GM12873 (cell line): Measurements from ENCODE around the gene C11orf24.

ENCODE experiments used
- TF ChIP-seq, protein P1 (sequence below): IDR thresholded peaks from 2 replicates; pipeline ENCODE4 v1.5.1; 2012; ENCODE audit warnings: low read depth, mild to moderate bottlenecking, moderate library complexity, low read length, control low read depth; ENCODE audit not compliant: insufficient read depth; ENCODE audit errors: missing control alignments

C11orf24 gene

DNA sequence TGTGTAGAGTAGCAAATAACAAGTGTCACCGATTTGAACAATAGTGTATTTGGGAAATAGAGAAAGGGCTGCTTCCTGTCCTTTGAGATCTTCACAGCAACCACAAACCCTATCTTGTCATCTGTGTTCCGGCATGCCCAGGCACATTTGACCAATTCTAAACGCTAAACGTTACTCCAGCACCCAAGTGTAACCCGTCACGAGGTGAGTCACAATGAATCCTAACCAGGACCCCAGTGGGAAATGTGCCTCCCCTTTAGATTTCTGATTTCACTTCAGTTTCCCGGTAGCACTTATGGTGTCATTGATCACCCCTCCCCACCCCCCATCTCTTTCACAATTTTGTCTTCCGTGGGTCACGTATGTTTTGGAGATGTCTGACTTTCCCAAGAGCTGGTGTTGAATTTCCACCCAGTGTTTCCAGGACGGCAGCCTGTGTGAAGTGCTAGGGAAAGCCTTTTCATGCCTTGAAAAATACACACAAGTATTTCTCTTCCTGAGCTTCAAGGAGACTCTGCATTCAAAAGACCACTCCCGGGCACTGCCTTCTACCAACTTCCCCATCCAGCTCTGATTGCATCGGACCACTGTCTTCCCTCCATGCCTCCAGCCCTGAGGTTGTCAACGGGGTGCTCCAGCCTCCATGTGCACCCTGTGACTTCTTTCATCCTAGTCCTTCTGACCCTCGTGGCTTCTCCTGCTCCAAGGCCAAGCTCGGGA, 10.5 kb upstream of the C11orf24 start:
- TF ChIP-seq, protein P1, sequence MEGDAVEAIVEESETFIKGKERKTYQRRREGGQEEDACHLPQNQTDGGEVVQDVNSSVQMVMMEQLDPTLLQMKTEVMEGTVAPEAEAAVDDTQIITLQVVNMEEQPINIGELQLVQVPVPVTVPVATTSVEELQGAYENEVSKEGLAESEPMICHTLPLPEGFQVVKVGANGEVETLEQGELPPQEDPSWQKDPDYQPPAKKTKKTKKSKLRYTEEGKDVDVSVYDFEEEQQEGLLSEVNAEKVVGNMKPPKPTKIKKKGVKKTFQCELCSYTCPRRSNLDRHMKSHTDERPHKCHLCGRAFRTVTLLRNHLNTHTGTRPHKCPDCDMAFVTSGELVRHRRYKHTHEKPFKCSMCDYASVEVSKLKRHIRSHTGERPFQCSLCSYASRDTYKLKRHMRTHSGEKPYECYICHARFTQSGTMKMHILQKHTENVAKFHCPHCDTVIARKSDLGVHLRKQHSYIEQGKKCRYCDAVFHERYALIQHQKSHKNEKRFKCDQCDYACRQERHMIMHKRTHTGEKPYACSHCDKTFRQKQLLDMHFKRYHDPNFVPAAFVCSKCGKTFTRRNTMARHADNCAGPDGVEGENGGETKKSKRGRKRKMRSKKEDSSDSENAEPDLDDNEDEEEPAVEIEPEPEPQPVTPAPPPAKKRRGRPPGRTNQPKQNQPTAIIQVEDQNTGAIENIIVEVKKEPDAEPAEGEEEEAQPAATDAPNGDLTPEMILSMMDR, result no peak

DNA sequence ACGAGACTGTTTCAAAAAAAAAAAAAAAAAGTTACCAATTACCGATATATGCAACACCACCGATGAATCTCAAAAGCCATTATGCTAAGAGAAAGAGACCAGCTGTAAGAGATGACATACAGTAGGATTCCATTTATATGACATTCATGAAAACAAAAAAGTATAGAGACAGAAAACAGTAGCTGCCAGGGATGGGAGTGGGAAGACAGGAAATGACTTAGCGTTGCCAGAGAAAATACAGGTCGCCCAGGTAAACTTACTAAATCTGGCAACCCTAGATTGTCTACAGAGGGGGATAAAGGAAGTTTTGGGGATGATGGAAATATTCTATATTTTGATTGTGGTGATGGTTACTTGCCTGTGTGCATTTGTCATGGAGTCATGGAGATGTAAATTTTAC, 7.9 kb upstream of the C11orf24 start:
- TF ChIP-seq, protein P1, result no peak

DNA sequence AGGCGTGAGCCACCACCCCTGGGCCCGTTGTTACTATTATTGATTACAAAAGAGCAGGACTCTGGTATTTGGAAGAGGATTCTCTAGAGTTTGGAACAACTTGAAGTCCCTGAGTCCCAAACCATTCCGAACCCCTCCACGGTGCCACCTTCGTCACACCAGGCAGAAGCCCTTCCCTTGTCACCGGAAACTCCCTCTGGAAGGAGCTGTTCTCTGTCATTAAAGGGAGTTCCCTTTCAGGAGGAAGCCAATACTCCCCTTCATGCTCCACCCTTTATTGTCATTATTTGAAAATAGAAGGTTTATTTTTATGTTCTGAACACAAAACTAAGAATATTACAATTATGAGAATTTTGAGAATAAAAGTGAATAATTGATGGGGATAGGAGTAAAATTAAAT, 5.1 kb upstream of the C11orf24 start:
- TF ChIP-seq, protein P1, result no peak

DNA sequence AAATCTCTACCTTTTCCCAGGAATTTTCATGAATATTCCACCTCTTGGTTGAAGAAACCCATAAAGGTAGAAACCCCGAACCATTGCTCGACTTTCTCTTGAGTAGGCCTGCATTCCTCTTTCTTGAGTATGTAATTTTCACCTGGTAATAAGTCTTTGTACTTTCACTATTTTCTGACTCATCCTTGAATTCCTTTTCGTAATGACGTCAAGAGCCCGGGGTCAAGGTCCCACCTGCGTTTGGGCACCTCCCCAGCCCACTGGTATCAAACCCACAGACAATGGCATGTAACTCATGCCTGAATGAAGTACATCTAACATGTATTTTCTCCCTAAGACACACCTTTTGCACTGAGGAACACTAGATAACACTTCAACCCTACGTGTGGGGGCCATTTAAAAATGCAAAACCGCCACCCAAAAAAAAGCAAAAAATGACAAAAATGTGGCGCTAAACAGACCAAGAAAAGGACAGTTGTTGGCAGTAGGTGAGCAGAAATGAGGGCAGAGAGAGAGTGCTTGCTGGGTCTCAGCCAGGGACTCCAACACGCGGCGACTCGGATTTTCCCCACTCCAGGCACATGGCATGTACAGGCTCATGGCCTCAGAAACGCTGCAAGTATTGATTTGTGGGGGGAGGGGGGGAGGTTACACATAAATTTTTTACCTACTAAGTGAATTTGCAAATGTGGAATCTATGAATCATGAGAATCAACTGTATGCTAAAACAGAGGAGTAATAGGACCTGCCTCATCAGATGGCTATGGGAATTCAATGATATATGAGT, 4.1 kb upstream of the C11orf24 start:
- TF ChIP-seq, protein P1, result no peak

GRCh38 chr11:68274306-68274705, 2.5 kb upstream of the C11orf24 start:
- TF ChIP-seq, protein P1, result no peak

DNA sequence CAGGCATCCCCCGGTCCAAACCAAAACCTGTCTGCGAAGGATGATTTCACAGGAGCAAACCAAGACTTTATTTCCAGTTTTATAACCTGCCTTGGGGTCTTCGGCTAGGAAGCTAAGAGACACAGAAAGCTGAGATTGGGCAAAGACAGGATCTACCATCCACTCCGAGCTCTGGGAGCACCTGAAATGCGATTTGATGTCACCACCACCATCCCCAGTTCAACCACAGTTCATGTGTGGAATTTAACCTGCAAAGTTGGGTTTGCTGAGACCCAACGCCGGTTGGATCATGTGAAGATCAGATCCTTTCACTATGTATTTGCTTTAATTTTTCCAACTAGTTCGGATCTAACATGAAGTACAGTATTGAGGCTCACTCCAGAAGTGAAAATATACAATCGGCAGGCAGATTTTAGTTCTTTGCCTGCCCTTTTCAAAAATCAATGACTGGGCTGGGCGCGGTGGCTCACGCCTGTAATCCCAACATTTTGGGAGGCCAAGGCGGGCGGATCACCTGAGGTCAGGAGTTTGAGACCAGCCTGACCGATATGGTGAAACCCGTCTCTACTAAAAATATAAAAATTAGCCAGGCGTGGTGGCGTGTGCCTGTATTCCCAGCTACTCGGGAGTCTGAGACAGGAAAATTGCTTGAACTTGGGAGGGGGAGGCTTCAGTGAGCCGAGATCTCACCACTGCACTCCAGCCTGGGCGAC, 1.4 kb upstream of the C11orf24 start:
- TF ChIP-seq, protein P1, result no peak
